Fibroblast of peridontal ligament (primary cell): ENCODE measurements around the gene DUSP5.

Experiments used
- DNase-seq: peaks from one replicate; pipeline ENCODE4 v3.0.0-alpha.2; 2010; ENCODE audit errors: extremely low read depth

The DUSP5 gene

GRCh38 chr10:110546499-110547110, 48.9 kb downstream of the DUSP5 start:
- no peak for DNase-seq

GRCh38 chr10:110547139-110547761, 49.5 kb downstream of the DUSP5 start:
- DNase-seq, result peak; percentile 87

GRCh38 chr10:110548002-110548401, 50.3 kb downstream of the DUSP5 start:
- no peak for DNase-seq

- no peak for DNase-seq
These were observed 51.5 kb downstream of the DUSP5 start for GRCh38 chr10:110549211-110549610.

- DNase-seq, result no peak
These were observed 56.2 kb downstream of the DUSP5 start for GRCh38 chr10:110553905-110554304.

- no peak for DNase-seq
These were observed 58.6 kb downstream of the DUSP5 start for GRCh38 chr10:110556296-110556695.

- peak; percentile 69 for DNase-seq
These were observed 59.4 kb downstream of the DUSP5 start for GRCh38 chr10:110556969-110557601.

- no peak for DNase-seq
These were observed 60.3 kb downstream of the DUSP5 start for GRCh38 chr10:110558041-110558440.

- no peak for DNase-seq
These were observed 62.3 kb downstream of the DUSP5 start for GRCh38 chr10:110560012-110560411.
